NCI-H2227 (cell line): Measurements from ENCODE around the gene PARP11.

Experiments
- DNase-seq: peaks from one replicate; lab custom pipeline; 2025; ENCODE audit not compliant: unreplicated experiment; lab: John Stamatoyannopoulos, UW

Gene PARP11

GRCh38 chr12:3775385-3776035 is 97.7 kb downstream of the PARP11 start:
- DNase-seq = no peak

GRCh38 chr12:3772380-3772779 is 100.8 kb downstream of the PARP11 start:
- DNase-seq = no peak

GRCh38 chr12:3771853-3772252 is 101.3 kb downstream of the PARP11 start:
- DNase-seq = no peak

- no peak for DNase-seq
Measured at GRCh38 chr12:3770891-3771290, 102.3 kb downstream of the PARP11 start.

- no peak for DNase-seq
Measured at GRCh38 chr12:3768911-3769447, 104.2 kb downstream of the PARP11 start.

GRCh38 chr12:3761116-3761735 is 112.0 kb downstream of the PARP11 start:
- DNase-seq = no peak

GRCh38 chr12:3759878-3760277 is 113.3 kb downstream of the PARP11 start:
- DNase-seq = no peak
